ENCODE data around the gene SAXO1. TPM values are rescaled to one million over a fixed set of nuclear protein-coding genes. Genes with fewer than 3 reads are reported as not detected.

The SAXO1 gene
- total and polyA plus RNA-seq, 2 experiments from 2014 or later, result 0.04 TPM; not detected in 1

- Histone ChIP-seq H3K79me2 (no peaks in the 10 kb centered on the region), H3K4me3 (no peak overlapping the region), H3K36me3 (replicated peaks; ENCODE audit: insufficient read depth, low read depth) (no peaks in the 10 kb centered on the region), H2AFZ (no peak overlapping the region), H3K27me3 (no peaks in the 10 kb centered on the region), H3K27ac (no peak overlapping the region), H3K9me3 (ENCODE audit: low read depth) (no peaks in the 10 kb centered on the region), H3K9me2 (replicated peaks; ENCODE audit: insufficient read depth) (no peaks in the 10 kb centered on the region), H3K4me1 (ENCODE audit: insufficient read depth) (no peaks in the 10 kb centered on the region), H3K4me2 (no peak overlapping the region), H4K20me1 (ENCODE audit: insufficient read depth, poor library complexity, severe bottlenecking) (no peaks in the 10 kb centered on the region)
- TF ChIP-seq, protein P1, sequence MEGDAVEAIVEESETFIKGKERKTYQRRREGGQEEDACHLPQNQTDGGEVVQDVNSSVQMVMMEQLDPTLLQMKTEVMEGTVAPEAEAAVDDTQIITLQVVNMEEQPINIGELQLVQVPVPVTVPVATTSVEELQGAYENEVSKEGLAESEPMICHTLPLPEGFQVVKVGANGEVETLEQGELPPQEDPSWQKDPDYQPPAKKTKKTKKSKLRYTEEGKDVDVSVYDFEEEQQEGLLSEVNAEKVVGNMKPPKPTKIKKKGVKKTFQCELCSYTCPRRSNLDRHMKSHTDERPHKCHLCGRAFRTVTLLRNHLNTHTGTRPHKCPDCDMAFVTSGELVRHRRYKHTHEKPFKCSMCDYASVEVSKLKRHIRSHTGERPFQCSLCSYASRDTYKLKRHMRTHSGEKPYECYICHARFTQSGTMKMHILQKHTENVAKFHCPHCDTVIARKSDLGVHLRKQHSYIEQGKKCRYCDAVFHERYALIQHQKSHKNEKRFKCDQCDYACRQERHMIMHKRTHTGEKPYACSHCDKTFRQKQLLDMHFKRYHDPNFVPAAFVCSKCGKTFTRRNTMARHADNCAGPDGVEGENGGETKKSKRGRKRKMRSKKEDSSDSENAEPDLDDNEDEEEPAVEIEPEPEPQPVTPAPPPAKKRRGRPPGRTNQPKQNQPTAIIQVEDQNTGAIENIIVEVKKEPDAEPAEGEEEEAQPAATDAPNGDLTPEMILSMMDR (IDR thresholded peaks at IDR 0.05; ENCODE audit: poor library complexity), result no peak
- TF ChIP-seq EZH2phosphoT487 (IDR thresholded peaks at IDR 0.05; ENCODE audit: low read depth, severe bottlenecking, unreplicated experiment) (no peak), EZH2 (IDR thresholded peaks at IDR 0.05; ENCODE audit: borderline replicate concordance) (no peak)
- 96% methylated on average over 4 of the region's 4 CpGs for whole genome bisulfite sequencing (ENCODE audit: low lambda C conversion rate, missing lambda C conversion rate)
- DNase-seq (ENCODE audit: low spot score), result no peak
Measured at GRCh38 chr9:18989865-18990264, 43.1 kb downstream of the SAXO1 start.

DNA sequence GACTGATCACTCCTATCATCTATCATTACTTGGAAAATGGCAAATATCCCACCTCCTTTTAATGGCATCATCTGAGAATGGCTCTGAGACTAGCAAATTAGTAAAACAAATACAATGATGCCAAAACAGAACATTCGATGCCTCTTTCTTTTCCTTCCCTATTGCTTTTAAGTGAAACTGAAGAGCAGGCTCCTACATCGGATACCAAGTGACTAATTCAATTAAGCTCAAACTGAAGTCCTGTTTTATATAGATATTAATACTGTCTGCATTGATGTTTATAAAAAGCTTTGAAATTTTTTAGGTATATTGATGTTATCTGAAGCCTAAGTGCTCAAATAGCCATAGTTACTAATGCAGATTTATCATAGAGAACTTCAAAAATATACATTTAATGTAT, 43.9 kb downstream of the SAXO1 start:
- Histone ChIP-seq H3K4me2 (no peak overlapping the region), H4K20me1 (ENCODE audit: insufficient read depth, poor library complexity, severe bottlenecking) (no peaks in the 10 kb centered on the region), H3K4me3 (no peak overlapping the region), H3K27ac (no peak overlapping the region), H3K27me3 (no peaks in the 10 kb centered on the region), H3K9me3 (ENCODE audit: low read depth) (no peaks in the 10 kb centered on the region), H2AFZ (no peak overlapping the region), H3K36me3 (replicated peaks; ENCODE audit: insufficient read depth, low read depth) (no peaks in the 10 kb centered on the region), H3K9me2 (replicated peaks; ENCODE audit: insufficient read depth) (no peaks in the 10 kb centered on the region), H3K79me2 (no peaks in the 10 kb centered on the region), H3K4me1 (ENCODE audit: insufficient read depth) (no peaks in the 10 kb centered on the region)
- WGBS (ENCODE audit: low lambda C conversion rate, missing lambda C conversion rate), result 72% methylated on average over 2 of the region's 2 CpGs
- DNase-seq (ENCODE audit: low spot score), result no peak
- no peak for TF ChIP-seq EZH2phosphoT487 (IDR thresholded peaks at IDR 0.05; ENCODE audit: low read depth, severe bottlenecking, unreplicated experiment)
- TF ChIP-seq, protein P1 (IDR thresholded peaks at IDR 0.05; ENCODE audit: poor library complexity), result no peak
- TF ChIP-seq EZH2 (IDR thresholded peaks at IDR 0.05; ENCODE audit: borderline replicate concordance), result no peak

- no peaks in the 10 kb centered on the region for H3K9me2 ChIP-seq (replicated peaks; ENCODE audit: insufficient read depth)
- H3K4me3 ChIP-seq, result no peak overlapping the region
- H3K27me3 ChIP-seq, result no peaks in the 10 kb centered on the region
- H4K20me1 ChIP-seq (ENCODE audit: insufficient read depth, poor library complexity, severe bottlenecking), result no peaks in the 10 kb centered on the region
- no peak overlapping the region for H3K4me2 ChIP-seq
- H3K36me3 ChIP-seq (replicated peaks; ENCODE audit: insufficient read depth, low read depth), result no peaks in the 10 kb centered on the region
- H3K79me2 ChIP-seq, result no peaks in the 10 kb centered on the region
- DNase-seq (ENCODE audit: low spot score), result no peak
- no peak overlapping the region for H2AFZ ChIP-seq
- no peaks in the 10 kb centered on the region for H3K9me3 ChIP-seq (ENCODE audit: low read depth)
- H3K4me1 ChIP-seq (ENCODE audit: insufficient read depth), result no peaks in the 10 kb centered on the region
- TF ChIP-seq, protein P1 (IDR thresholded peaks at IDR 0.05; ENCODE audit: poor library complexity), result no peak
- TF ChIP-seq EZH2 (IDR thresholded peaks at IDR 0.05; ENCODE audit: borderline replicate concordance), result no peak
- no peak for TF ChIP-seq EZH2phosphoT487 (IDR thresholded peaks at IDR 0.05; ENCODE audit: low read depth, severe bottlenecking, unreplicated experiment)
- H3K27ac ChIP-seq, result no peak overlapping the region
Measured at GRCh38 chr9:18988003-18988402, 45.0 kb downstream of the SAXO1 start.

- Histone ChIP-seq H3K4me3 (no peak overlapping the region), H3K4me1 (ENCODE audit: insufficient read depth) (no peaks in the 10 kb centered on the region), H3K9me2 (replicated peaks; ENCODE audit: insufficient read depth) (no peaks in the 10 kb centered on the region), H4K20me1 (ENCODE audit: insufficient read depth, poor library complexity, severe bottlenecking) (no peaks in the 10 kb centered on the region), H3K4me2 (no peak overlapping the region), H2AFZ (no peak overlapping the region), H3K27me3 (no peaks in the 10 kb centered on the region), H3K9me3 (ENCODE audit: low read depth) (no peaks in the 10 kb centered on the region), H3K36me3 (replicated peaks; ENCODE audit: insufficient read depth, low read depth) (no peaks in the 10 kb centered on the region), H3K79me2 (no peaks in the 10 kb centered on the region), H3K27ac (no peak overlapping the region)
- TF ChIP-seq, protein P1 (IDR thresholded peaks at IDR 0.05; ENCODE audit: poor library complexity), result no peak
- no peak for TF ChIP-seq EZH2 (IDR thresholded peaks at IDR 0.05; ENCODE audit: borderline replicate concordance)
- TF ChIP-seq EZH2phosphoT487 (IDR thresholded peaks at IDR 0.05; ENCODE audit: low read depth, severe bottlenecking, unreplicated experiment), result no peak
- DNase-seq (ENCODE audit: low spot score), result no peak
Measured at GRCh38 chr9:18985996-18986395, 47.0 kb downstream of the SAXO1 start.
